Posterior vena cava (tissue), 2 donors: ENCODE measurements around the gene SLK. TPM values are rescaled to one million over a fixed set of nuclear protein-coding genes. Genes with fewer than 3 reads are reported as not detected.

ENCODE experiments used
- DNase-seq: peaks from one replicate; pipeline ENCODE4 v3.0.0-alpha.2; 2020; ENCODE audit warnings: low spot score
- intact Hi-C, 2 donors: fragments of 100-400 bp; cut with DNase I; formaldehyde crosslinking; loops; one replicate each; pipeline versions ENCODE4 v1.14.1 to v1.14.2; 2022 to 2023
- microRNA-seq, 2 donors: library from miRNA; unstranded; fragments of <30 nt; microRNA quantifications; one replicate each; pipeline ENCODE4 v1.2.0, GENCODE V29; 2020 to 2021; ENCODE audit warnings: borderline microRNAs expressed in 2 of 2
- total RNA-seq, 2 donors: library from RNA; stranded (reverse); fragmentation: NEBNext Ultra II Directional; extraction: Animal tissue kit (Norgen Biotek cat#: 25700); gene quantifications; one replicate each; pipeline ENCODE4 v1.2.1, GENCODE V29; 2021
- donor health status: DM: yes; HTN: yes; CAD: no.
- donor health status: DM: yes; HTN: yes; CAD: no.

Gene SLK
- total RNA-seq, 2 donors from 2014 or later: 45.3 to 71.0 TPM

- intact Hi-C loops: loop anchor here in 1 of 2 donors (10.0 kb wide), 1 partner anchor 1095 kb away; no protein-coding TSS in a partner anchor
- DNase-seq: no peak
These were observed 102.7 kb downstream of the SLK start for GRCh38 chr10:104069613-104070012.

DNA sequence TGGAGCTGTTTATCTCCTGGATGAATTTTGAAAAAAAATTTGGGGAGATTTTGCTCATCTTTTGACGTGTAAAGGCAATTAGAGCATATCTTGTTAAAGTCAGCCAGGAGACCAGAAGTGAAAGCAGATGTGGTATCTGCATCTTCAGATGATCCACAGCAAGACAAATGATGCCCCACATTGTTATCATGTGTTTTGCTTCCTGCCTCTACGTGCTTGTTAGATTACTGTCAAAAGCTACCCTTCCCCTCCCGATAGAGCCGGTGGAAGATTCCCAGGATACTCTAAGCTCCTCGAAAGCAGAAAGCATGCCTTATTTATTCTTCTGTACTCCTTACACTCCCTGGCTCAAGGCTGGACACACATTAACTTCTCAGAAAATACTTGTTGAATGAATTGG lies 105.8 kb downstream of the SLK start:
- intact Hi-C loops: loop anchor here in 1 of 2 donors (10.0 kb wide), 1 partner anchor 1098 kb away; no protein-coding TSS in a partner anchor
- no peak for DNase-seq

- intact Hi-C loops: loop anchor here in 1 of 2 donors (10.0 kb wide), 1 partner anchor 1100 kb away; no protein-coding TSS in a partner anchor
- no peak for DNase-seq
These were observed 107.6 kb downstream of the SLK start for GRCh38 chr10:104074505-104074904.

DNA sequence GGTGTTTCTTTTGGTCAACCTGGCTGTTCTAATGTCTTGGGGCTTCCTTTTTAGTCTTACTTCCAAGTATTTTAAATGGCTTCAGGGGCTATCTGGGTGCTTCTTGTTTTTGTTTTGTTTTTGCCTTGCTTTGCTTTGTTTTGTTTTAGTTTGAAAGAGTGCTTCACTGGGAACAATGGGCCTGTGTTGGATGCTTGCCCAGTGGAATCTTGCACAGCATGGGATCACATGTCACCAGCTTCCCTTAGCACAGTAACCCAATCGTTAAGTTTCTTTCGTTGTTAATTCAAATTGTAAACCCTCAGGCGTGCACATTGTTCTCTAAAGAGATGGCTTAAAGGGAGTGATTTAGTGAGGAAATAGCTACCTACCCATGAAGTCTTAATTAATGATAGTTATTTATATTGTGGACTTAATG lies 109.8 kb downstream of the SLK start:
- no peak for DNase-seq
- intact Hi-C loops: loop anchor here in 1 of 2 donors (10.0 kb wide), 1 partner anchor 1102 kb away; no protein-coding TSS in a partner anchor

DNA sequence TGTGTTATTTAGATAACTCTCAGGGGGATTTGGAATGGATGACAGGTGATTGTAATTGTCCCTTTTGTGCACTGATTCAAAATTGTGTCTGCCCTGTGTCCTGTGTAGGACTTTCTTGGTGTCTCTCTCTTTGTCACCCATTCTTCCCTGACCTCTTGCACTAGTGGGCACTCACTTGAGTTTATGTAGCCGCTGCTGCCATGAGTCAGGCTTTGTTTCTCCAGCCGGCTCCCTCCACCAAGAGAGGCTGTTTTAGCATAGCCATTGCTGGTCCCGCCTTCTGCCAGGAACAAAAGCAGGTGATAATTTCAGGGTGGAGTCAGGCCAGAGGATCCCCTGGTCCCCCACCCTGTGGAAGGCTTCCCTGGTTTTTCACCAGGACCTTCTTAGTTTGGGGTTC lies 110.3 kb downstream of the SLK start:
- intact Hi-C loops: loop anchor here in 1 of 2 donors (10.0 kb wide), 1 partner anchor 1102 kb away; no protein-coding TSS in a partner anchor
- DNase-seq: no peak

DNA sequence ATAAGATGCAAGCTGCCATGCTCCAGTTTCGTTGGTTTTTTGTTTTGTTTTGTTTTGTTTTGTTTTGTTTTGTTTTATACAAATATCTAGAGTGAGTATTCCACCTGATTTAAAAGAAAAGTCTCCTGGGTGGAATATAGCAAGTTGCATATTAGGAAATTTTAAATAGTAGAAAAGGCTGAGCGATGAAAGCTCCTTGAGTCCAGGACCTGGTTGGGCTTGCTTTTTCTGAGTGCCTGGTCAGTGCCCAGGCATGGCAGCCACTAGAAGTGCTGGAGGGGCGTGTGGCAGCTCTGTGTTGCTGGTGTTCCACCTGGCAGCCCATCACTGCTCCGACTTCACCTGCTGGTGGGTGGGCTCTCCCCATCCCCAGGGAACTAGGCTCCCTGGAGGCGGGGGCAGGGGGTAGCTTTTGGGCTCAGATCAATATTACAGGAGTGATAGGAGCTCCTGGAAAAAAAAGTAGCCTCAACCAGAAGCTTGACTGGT lies 110.8 kb downstream of the SLK start:
- intact Hi-C loops: loop anchor here in 1 of 2 donors (10.0 kb wide), 1 partner anchor 1103 kb away; no protein-coding TSS in a partner anchor
- DNase-seq: no peak

Small RNA genes within 50 kb of the gene (microRNA-seq; reads per million reads assigned to microRNA genes)
- gene MIR936: 0 reads per million in 2 donors

Other genes starting within 250 kb of the SLK start
- 10 to 100 TPM; 62.6 to 93.6 TPM for gene SH3PXD2A, start 111.6 kb upstream of the SLK start, total RNA-seq
- gene STN1, start 49.0 kb upstream of the SLK start, total RNA-seq: 10 to 100 TPM; 18.2 to 18.6 TPM
- gene COL17A1, start 118.7 kb downstream of the SLK start, total RNA-seq: under 1 TPM; 0.48 to 0.88 TPM
- 1 to 10 TPM; 7.6 to 9.2 TPM for gene SFR1, start 155.0 kb downstream of the SLK start, total RNA-seq